KOPT-K1 (cell line): ENCODE measurements around the gene MED9.
"Not testable (repeated sequence)": the region's sequence is repeated elsewhere in the genome, so short reads cannot be mapped to it uniquely, and the experiment has no call there.

Experiments used
- H3K27ac ChIP-seq: fragments of 200-600 bp; sonication (generic); 2 replicates; pipeline ENCODE4 v1.5.1; 2016; ENCODE audit warnings: antibody characterized with exemption, mild to moderate bottlenecking, low read depth, low read length; ENCODE audit not compliant: poor library complexity, severe bottlenecking
- H3K36me3 ChIP-seq: fragments of 200-600 bp; sonication (generic); 2 replicates; pipeline ENCODE4 v1.5.1; 2017; ENCODE audit warnings: antibody characterized with exemption, mild to moderate bottlenecking, low read length, moderate library complexity; ENCODE audit not compliant: insufficient read depth
- H3K9me3 ChIP-seq: fragments of 200-600 bp; sonication (generic); 2 replicates; pipeline ENCODE4 v1.5.1; 2017; ENCODE audit warnings: antibody characterized with exemption, low read length, mild to moderate bottlenecking; ENCODE audit not compliant: insufficient read depth, poor library complexity, severe bottlenecking

The MED9 gene

DNA sequence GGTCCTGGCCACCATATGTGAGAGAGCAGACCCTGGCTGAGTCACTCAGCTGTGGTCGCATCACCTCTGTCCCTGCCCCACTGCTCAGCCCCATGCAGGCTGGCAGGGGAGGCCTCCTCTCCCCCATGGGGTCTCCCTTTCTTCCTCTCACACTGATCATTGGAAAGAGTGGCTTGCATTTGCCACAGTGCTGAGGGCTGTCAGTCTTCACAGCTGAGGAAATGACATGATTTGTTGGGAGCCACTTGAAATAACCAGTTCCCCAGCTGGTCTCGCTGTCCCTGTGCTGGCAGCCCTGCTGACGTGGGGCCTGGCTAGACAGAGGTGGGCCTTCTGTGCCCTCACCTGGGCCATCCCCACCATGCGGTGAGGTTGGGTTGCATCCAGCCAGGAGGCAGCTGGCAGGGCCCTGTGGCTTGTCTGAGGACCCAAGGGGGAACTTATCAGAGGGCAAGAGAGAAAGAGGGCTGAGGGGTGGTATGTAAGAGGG, 30.1 kb upstream of the MED9 start:
- Histone ChIP-seq H3K36me3 (no peaks in the 10 kb centered on the region), H3K27ac (no peak overlapping the region), H3K9me3 (no peaks in the 10 kb centered on the region)

- no peak overlapping the region for H3K27ac ChIP-seq
- H3K9me3 ChIP-seq = no peaks in the 10 kb centered on the region
- no peaks in the 10 kb centered on the region for H3K36me3 ChIP-seq
Measured at GRCh38 chr17:17447264-17447663, 29.5 kb upstream of the MED9 start.

GRCh38 chr17:17448076-17448475, 28.7 kb upstream of the MED9 start:
- no peaks in the 10 kb centered on the region for H3K36me3 ChIP-seq
- no peaks in the 10 kb centered on the region for H3K9me3 ChIP-seq
- H3K27ac ChIP-seq = no peak overlapping the region

- H3K27ac ChIP-seq = no peak overlapping the region
- H3K9me3 ChIP-seq = no peaks in the 10 kb centered on the region
- no peaks in the 10 kb centered on the region for H3K36me3 ChIP-seq
Measured at GRCh38 chr17:17448723-17449122, 28.1 kb upstream of the MED9 start.

GRCh38 chr17:17453088-17453487, 23.7 kb upstream of the MED9 start:
- Histone ChIP-seq H3K36me3 (no peaks in the 10 kb centered on the region), H3K27ac (no peak overlapping the region), H3K9me3 (no peaks in the 10 kb centered on the region)

- H3K36me3 ChIP-seq = no peaks in the 10 kb centered on the region
- no peaks in the 10 kb centered on the region for H3K9me3 ChIP-seq
- no peak overlapping the region for H3K27ac ChIP-seq
Measured at GRCh38 chr17:17454276-17454675, 22.5 kb upstream of the MED9 start.

DNA sequence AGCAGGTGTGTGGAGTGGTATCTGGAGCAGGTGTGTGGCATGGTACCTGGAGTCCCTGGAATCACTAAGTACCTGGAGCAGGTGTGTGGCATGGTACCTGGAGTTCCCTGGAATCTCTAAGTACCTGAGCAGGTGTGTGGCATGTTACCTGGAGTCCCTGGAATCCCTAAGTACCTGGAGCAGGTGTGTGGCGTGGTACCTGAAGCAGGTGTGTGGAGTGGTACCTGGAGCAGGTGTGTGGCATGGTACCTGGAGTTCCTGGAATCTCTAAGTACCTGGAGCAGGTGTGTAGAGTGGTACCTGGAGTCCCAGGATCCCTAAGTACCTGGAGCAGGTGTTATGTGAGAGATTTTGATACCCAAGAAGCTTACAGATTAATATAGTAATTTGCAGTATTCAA, 22.1 kb upstream of the MED9 start:
- not testable (repeated sequence) for H3K36me3 ChIP-seq, H3K9me3 ChIP-seq, H3K27ac ChIP-seq

- Histone ChIP-seq H3K27ac (no peak overlapping the region), H3K36me3 (no peaks in the 10 kb centered on the region), H3K9me3 (no peaks in the 10 kb centered on the region)
Measured at GRCh38 chr17:17455173-17455572, 21.6 kb upstream of the MED9 start.

GRCh38 chr17:17456251-17456650, 20.5 kb upstream of the MED9 start:
- H3K27ac ChIP-seq = no peak overlapping the region
- no peaks in the 10 kb centered on the region for H3K9me3 ChIP-seq
- H3K36me3 ChIP-seq = no peaks in the 10 kb centered on the region

DNA sequence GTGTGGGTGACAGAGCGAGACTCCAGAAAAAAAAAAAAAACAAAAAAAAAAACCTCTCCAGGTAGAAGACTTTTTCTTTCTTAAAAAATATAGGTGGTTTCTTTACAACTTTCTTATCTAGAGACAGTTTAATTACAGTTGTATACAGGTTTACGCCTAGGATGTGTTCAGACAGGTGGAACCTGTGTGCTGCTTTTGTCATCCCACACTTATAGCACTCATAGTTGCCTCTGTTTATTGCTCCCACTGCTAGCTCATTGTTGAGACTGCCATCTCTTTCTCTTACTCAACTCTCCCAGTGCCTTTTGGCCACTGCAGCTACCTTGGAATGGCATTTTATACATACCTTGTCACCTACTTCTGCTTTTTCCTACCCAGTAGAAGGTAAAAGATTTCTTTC, 19.1 kb upstream of the MED9 start:
- H3K27ac ChIP-seq = no peak overlapping the region
- no peaks in the 10 kb centered on the region for H3K9me3 ChIP-seq

DNA sequence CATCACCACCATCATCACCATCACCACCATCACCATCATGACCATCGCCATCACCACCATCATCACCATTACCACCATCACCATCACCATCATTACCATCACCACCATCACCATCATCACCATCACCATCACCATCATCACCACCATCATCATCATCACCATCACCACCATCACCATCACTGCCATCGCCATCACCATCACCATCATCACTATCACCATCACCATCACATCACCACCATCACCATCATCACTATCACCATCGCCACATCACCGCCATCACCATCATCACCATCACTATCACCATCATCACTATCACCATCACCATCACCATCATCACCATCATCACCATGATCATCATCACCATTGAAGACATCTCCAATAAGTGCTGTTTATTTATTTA, 16.8 kb upstream of the MED9 start:
- H3K36me3 ChIP-seq = no peaks in the 10 kb centered on the region
- no peak overlapping the region for H3K27ac ChIP-seq
- H3K9me3 ChIP-seq = no peaks in the 10 kb centered on the region

More for the DNA sequence above, 19.1 kb upstream of the MED9 start:
- no peaks in the 10 kb centered on the region for H3K36me3 ChIP-seq

GRCh38 chr17:17462048-17462824, 14.6 kb upstream of the MED9 start:
- Histone ChIP-seq H3K9me3 (no peaks in the 10 kb centered on the region), H3K36me3 (no peaks in the 10 kb centered on the region), H3K27ac (no peak overlapping the region)

- no peaks in the 10 kb centered on the region for H3K9me3 ChIP-seq
- H3K36me3 ChIP-seq = no peaks in the 10 kb centered on the region
- no peak overlapping the region for H3K27ac ChIP-seq
Measured at GRCh38 chr17:17463821-17464220, 13.0 kb upstream of the MED9 start.

DNA sequence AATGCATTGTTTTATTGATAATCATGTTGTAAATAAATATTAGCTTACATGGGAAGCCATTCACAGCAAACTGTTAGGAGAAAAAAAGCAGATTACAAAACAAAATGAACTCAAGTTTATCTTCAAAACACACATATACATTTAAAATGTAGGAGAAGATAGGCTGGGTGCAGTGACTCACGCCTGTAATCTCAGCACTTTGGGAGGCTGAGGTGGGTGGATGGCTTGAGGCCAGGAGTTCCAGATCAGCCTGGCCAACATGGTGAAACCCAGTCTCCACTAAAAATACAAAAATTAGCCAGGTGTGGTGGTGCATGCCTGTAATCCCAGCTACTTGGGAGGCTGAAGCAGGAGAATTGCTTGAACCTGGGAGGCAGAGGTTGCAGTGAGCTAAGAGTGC, 10.9 kb upstream of the MED9 start:
- H3K27ac ChIP-seq, H3K9me3 ChIP-seq, H3K36me3 ChIP-seq: not testable (repeated sequence)

DNA sequence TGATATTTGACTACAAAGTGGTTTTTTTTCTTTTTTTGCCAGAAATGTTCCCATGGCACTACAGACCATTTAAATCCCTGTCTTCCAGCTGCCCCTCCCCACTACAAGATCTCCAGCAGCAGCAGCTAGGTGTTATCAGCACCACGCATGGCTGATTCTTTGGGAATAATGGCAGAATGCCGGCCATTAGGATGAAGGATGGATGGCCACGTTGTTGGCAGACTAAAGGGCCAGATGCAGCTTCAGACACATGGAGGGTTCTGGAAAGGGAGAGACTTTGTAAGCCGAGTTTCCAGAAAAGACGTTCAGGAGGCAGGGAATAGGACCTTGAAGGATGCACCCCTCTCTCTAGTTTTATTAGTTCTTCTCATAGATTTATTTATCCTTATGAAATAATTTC, 10.3 kb upstream of the MED9 start:
- H3K27ac ChIP-seq = no peak overlapping the region

DNA sequence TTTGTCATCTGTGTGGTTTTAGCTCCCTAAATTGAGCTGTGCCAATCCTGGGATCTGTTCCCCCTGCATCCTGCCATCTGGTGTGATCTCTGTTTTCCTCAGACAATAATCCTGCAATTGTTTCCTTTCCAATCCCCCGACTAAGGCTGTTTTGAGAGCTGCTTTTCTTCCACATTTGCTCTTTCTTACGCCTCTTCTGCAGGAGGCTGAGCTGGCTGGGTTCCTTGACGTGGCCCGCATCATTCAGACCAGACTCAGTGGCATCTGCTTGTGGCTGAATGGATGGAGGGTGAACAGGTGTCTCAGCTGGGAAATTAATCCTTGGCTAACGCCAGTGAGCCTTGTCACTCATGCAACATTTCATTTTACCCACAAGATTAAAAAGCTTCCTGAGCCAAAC, 9.8 kb upstream of the MED9 start:
- no peak overlapping the region for H3K27ac ChIP-seq
- no peaks in the 10 kb centered on the region for H3K36me3 ChIP-seq

More for the DNA sequence above, 10.3 kb upstream of the MED9 start:
- H3K9me3 ChIP-seq = no peaks in the 10 kb centered on the region
- no peaks in the 10 kb centered on the region for H3K36me3 ChIP-seq

More for the DNA sequence above, 9.8 kb upstream of the MED9 start:
- no peaks in the 10 kb centered on the region for H3K9me3 ChIP-seq
